NT2/D1 (cell line): ENCODE data around the gene KIF1C.

ENCODE experiments used
- SUZ12 ChIP-seq: IDR thresholded peaks from 2 replicates; pipeline ENCODE4 v1.6.1; 2011; ENCODE audit not compliant: insufficient read length, insufficient read depth; ENCODE audit errors: extremely low read depth
- ZNF274 ChIP-seq: IDR thresholded peaks from 2 replicates; pipeline ENCODE4 v1.6.1; 2011; ENCODE audit warnings: mild to moderate bottlenecking, low read depth, low read length

- no peak for TF ChIP-seq SUZ12
- TF ChIP-seq ZNF274, result no peak
Measured at GRCh38 chr17:4997302-4998026, at the start of gene KIF1C, which contains the start of gene INCA1.
